Measurements from ENCODE around the gene UNC5B.

Gene UNC5B

GRCh38 chr10:71246591-71247413 is 34.4 kb downstream of the UNC5B start:
- Mint-ChIP-seq H3K27ac (no peak overlapping the region), H3K9me3 (no peaks in the 10 kb centered on the region), H3K4me1 (peaks cover 85% of the 10 kb centered on the region), H3K4me3 (no peak overlapping the region), H3K36me3 (ENCODE audit: low read depth) (no peaks in the 10 kb centered on the region), H3K27me3 (ENCODE audit: low read depth, poor library complexity) (peaks cover 7% of the 10 kb centered on the region)
- TF ChIP-seq, protein P1, sequence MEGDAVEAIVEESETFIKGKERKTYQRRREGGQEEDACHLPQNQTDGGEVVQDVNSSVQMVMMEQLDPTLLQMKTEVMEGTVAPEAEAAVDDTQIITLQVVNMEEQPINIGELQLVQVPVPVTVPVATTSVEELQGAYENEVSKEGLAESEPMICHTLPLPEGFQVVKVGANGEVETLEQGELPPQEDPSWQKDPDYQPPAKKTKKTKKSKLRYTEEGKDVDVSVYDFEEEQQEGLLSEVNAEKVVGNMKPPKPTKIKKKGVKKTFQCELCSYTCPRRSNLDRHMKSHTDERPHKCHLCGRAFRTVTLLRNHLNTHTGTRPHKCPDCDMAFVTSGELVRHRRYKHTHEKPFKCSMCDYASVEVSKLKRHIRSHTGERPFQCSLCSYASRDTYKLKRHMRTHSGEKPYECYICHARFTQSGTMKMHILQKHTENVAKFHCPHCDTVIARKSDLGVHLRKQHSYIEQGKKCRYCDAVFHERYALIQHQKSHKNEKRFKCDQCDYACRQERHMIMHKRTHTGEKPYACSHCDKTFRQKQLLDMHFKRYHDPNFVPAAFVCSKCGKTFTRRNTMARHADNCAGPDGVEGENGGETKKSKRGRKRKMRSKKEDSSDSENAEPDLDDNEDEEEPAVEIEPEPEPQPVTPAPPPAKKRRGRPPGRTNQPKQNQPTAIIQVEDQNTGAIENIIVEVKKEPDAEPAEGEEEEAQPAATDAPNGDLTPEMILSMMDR (IDR thresholded peaks at IDR 0.05) = no peak
- DNase-seq = no peak

- no peak overlapping the region for H3K4me3 Mint-ChIP-seq
- H3K27ac Mint-ChIP-seq = no peak overlapping the region
- no peak for DNase-seq
- no peaks in the 10 kb centered on the region for H3K9me3 Mint-ChIP-seq
- TF ChIP-seq, protein P1 (IDR thresholded peaks at IDR 0.05) = no peak
- no peaks in the 10 kb centered on the region for H3K36me3 Mint-ChIP-seq (ENCODE audit: low read depth)
- H3K4me1 Mint-ChIP-seq = peaks cover 85% of the 10 kb centered on the region
- H3K27me3 Mint-ChIP-seq (ENCODE audit: low read depth, poor library complexity) = peaks cover 7% of the 10 kb centered on the region
These were observed 35.0 kb downstream of the UNC5B start for GRCh38 chr10:71247414-71247705.

DNA sequence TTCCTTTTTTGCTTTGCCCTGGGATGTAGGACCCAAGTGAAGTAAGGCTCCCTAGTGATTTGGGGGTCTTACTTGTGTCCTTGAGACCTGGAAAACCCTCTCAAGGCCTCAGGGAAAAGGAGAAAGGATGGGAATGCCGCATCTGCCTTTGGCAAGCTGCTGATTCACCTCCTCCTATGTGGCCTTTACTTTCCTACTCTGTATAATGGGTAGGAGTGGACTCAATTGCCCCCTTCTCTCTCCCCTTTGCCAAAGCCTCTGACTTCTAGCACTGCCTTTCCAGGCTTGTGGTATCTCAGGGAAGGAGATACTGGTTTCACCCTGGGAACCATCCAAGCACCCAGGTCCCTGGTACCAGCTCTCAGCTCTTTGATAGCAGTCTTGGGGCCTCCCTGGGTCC is 35.4 kb downstream of the UNC5B start:
- no peak overlapping the region for H3K27ac Mint-ChIP-seq

DNA sequence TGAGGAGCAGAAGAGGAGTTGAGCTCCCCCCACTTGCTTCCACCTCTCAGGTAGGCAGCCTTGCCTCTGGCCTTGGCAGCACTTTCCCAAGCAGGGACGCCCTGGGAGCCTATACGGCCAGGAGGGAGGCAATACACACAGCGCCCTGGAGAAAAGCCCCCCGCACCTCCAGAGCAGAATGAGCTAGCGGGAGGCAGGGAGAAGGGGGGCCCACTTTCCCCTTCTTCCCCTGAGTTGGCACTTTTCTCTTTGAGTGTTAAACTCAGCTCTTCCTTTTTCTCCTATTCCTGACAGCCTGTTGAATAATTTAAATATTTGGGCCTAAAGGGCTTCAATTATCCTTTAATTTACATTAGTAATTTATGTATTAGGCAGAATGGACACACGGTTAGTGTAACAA is 35.8 kb downstream of the UNC5B start:
- Mint-ChIP-seq H3K9me3 (no peaks in the 10 kb centered on the region), H3K27me3 (ENCODE audit: low read depth, poor library complexity) (peaks cover 7% of the 10 kb centered on the region), H3K27ac (peak overlapping the region; percentile 39), H3K36me3 (ENCODE audit: low read depth) (no peaks in the 10 kb centered on the region), H3K4me3 (no peak overlapping the region), H3K4me1 (peaks cover 86% of the 10 kb centered on the region)
- TF ChIP-seq, protein P1 (IDR thresholded peaks at IDR 0.05) = no peak
- DNase-seq = no peak

More for the DNA sequence above, 35.4 kb downstream of the UNC5B start:
- no peaks in the 10 kb centered on the region for H3K9me3 Mint-ChIP-seq
- H3K36me3 Mint-ChIP-seq (ENCODE audit: low read depth) = no peaks in the 10 kb centered on the region
- H3K4me3 Mint-ChIP-seq = no peak overlapping the region
- DNase-seq = no peak
- peaks cover 85% of the 10 kb centered on the region for H3K4me1 Mint-ChIP-seq
- peaks cover 7% of the 10 kb centered on the region for H3K27me3 Mint-ChIP-seq (ENCODE audit: low read depth, poor library complexity)
- TF ChIP-seq, protein P1 (IDR thresholded peaks at IDR 0.05) = no peak

DNA sequence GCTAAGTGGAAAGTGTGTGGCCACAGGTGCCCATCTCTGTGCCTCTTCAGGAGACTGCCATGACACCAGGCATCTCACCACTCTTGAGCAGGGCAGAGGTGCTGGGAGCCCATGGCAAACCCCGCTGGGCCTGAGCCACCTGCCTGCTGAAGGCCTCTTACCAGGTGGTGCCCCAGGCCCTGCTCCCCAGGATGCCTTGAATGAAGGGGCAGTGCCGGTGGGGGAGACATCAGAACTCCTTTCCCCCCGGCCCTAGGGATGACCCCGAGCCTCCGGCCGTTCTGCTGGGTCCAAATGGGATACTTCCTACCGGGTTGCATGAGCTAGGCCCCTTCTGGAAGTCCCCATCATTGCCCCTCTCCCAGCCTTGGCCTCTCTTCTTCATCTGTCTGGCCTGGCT is 37.6 kb downstream of the UNC5B start:
- Mint-ChIP-seq H3K4me1 (peaks cover 83% of the 10 kb centered on the region), H3K9me3 (no peaks in the 10 kb centered on the region), H3K4me3 (no peak overlapping the region), H3K36me3 (ENCODE audit: low read depth) (peaks cover 4% of the 10 kb centered on the region), H3K27ac (peak overlapping the region; percentile 27), H3K27me3 (ENCODE audit: low read depth, poor library complexity) (no peaks in the 10 kb centered on the region)
- TF ChIP-seq, protein P1 (IDR thresholded peaks at IDR 0.05) = no peak
- DNase-seq = no peak

- peaks cover 83% of the 10 kb centered on the region for H3K4me1 Mint-ChIP-seq
- H3K4me3 Mint-ChIP-seq = no peak overlapping the region
- H3K9me3 Mint-ChIP-seq = no peaks in the 10 kb centered on the region
- no peak for DNase-seq
- peak overlapping the region; percentile 27 for H3K27ac Mint-ChIP-seq
- TF ChIP-seq, protein P1 (IDR thresholded peaks at IDR 0.05) = no peak
- no peaks in the 10 kb centered on the region for H3K27me3 Mint-ChIP-seq (ENCODE audit: low read depth, poor library complexity)
- H3K36me3 Mint-ChIP-seq (ENCODE audit: low read depth) = peaks cover 8% of the 10 kb centered on the region
These were observed 38.0 kb downstream of the UNC5B start for GRCh38 chr10:71250405-71250804.

Measured in nephron progenitor cell (in vitro differentiated cells).